OCI-M1 (cell line): ENCODE data around the gene PNMA5.

Source experiments
- DNase-seq: peaks from one replicate; lab custom pipeline; 2025; lab: John Stamatoyannopoulos, UW

Gene PNMA5

GRCh38 chrX:152958524-152959465 lies 35.1 kb downstream of the PNMA5 start:
- peak; percentile 92 for DNase-seq

GRCh38 chrX:152958047-152958446 lies 35.9 kb downstream of the PNMA5 start:
- DNase-seq = no peak

GRCh38 chrX:152950786-152951185 lies 43.1 kb downstream of the PNMA5 start:
- DNase-seq = no peak

GRCh38 chrX:152949114-152949513 lies 44.8 kb downstream of the PNMA5 start:
- DNase-seq = no peak

- no peak for DNase-seq
Observed at GRCh38 chrX:152946681-152947080, 47.2 kb downstream of the PNMA5 start.

DNA sequence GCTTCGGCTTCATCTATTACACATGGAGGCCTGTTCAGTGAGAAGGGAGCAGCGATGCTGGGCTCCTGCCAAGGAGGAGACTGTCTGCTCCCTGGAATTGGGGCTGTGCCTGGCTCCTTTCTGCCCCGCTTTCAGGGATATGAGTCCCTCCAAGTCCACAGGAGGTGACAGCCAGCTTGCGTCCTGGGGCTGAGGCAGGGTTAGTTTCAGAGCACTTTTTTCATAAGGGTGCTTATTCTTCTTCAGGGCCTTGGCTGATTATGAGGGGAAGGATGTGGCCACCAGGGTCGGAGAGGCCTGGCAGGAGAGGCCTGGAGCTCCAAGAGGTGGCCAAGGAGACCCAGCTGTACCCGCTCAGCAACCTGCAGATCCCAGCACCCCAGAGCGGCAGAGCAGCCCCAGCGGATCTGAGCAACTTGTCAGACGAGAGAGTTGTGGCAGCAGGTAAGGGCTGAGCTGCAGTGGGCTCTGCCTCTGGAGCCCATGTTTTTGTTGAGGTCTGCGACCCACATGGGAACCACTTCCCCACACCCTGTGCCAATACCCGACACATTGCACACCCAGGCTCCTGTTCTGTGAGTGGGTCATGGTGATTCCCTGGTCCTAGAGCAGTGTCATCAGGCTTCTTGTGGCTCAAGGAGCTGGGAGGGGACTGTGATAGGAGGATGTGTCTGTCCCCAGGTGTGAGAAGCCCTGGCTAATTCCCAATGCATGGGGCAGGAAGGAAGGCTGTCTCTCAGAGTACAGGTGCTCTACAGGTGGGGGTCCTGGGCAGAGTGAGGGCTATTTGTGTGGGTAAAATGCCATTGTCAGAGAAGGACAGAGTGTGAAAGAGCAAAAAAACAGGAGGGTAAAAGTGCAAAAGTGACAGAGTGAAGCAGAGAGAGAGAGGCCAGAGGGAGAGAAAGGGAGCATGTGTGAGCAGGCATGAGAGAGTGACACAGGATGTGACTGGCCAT lies 48.6 kb downstream of the PNMA5 start:
- no peak for DNase-seq

GRCh38 chrX:152943826-152944225 lies 50.1 kb downstream of the PNMA5 start:
- DNase-seq = no peak

- DNase-seq = no peak
Observed at GRCh38 chrX:152942077-152942442, 51.9 kb downstream of the PNMA5 start.

DNA sequence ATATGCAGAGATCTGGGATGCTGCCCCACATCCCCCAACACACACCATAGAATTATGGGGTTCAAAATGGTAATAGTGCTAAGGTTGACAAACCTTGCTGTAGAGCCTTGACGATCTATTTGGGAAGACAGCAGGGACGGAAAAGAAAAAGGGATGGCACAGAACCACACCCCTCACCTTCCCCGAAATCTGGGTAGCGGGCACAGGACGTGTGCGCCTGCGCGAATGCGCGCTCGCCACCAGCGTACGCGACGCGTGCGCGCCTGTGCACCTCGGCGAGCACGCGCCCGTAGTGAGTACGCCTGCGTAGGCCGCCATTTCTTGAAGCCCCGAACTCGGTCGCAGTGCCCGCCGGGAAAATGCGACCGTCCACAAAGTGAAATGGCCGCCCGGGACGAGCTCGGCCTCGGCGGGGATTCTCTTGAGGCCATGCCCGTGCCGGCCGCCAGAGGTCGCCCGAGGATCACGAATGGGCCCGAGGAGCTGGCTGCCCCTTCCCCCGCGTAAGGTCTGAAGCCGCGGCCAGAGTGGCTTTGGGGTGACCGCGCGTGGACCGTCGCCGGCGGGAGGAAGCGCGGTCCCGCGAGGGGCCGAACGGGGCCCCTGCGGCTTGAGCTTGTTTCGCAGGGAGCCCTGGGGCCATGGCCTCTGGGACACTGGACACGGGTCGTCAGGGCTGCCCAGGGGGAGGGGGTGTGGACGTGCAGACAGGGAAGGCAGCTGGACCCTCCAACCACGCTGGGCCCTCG lies 52.4 kb downstream of the PNMA5 start:
- peak; percentile 95 for DNase-seq
